H54 (cell line): Measurements from ENCODE around the gene CLDN4.
"Not testable (repeated sequence)": the region's sequence is repeated elsewhere in the genome, so short reads cannot be mapped to it uniquely, and the experiment has no call there.

Source experiments
- DNase-seq: peaks from one replicate; pipeline ENCODE4 v3.0.0; 2011; ENCODE audit warnings: low spot score, mixed read lengths; ENCODE audit not compliant: insufficient read length
- FAIRE-seq: peaks from 3 replicates; lab custom pipeline; 2011; peaks lifted over from hg19 to GRCh38; lab: Jason Lieb, UNC
- POLR2A ChIP-seq: IDR thresholded peaks from 2 replicates; pipeline ENCODE4 v1.6.1; 2011; ENCODE audit warnings: low read depth, mild to moderate bottlenecking, low read length

Gene CLDN4

DNA sequence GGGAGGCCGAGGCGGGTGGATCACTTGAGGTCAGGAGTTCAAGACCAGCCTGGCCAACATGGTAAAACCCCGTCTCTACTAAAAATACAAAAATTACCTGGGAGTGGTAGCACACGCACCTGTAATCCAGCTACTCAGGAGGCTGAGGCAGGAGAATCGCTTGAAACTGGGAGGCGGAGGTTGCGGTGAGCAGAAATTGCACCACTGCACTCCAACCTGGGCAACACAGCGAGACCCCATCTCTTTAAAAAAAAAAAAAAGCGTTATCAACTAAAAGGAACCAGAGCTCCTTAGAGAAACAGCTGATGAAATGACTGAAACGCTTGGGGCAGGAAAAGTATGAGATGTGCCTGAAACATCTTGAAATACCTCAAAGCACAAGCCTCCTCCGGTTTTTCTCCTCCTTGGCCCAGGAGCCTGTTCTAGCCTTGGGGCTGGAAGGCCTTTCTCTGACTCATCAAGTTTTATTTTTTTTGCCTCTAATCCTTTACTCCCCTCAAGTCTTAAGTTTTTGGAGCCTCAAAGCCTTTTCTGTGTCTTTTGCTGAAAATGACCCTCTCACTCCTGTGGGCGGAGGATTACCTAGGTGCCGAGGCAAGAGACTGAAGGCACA is 14.2 kb downstream of the CLDN4 start:
- FAIRE-seq = no peak
- DNase-seq = peak; percentile 49
- no peak for TF ChIP-seq POLR2A

DNA sequence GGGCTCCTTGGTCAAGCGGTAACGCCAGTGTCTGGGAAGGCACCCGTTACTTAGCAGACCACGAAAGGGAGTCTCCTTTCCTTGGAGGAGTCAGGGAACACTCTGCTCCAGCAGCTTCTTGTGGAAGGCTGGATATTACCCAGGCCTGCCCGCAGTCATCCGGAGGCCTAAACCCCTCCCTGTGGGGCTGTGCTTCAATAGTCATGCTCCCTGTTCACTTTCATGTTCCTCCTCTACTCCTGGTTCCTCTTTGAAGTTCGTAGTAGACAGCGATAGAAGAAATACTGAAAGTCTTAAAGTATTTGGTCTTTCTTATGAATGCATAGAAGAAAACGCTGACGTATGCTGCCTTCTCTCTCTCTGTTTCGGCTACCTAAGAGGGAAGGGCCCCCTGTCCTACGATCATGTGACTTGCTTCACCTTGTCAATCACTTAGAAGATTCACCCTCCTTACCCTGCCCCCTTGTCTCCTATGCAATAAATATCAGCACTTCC is 15.0 kb downstream of the CLDN4 start:
- DNase-seq, FAIRE-seq: not testable (repeated sequence)

DNA sequence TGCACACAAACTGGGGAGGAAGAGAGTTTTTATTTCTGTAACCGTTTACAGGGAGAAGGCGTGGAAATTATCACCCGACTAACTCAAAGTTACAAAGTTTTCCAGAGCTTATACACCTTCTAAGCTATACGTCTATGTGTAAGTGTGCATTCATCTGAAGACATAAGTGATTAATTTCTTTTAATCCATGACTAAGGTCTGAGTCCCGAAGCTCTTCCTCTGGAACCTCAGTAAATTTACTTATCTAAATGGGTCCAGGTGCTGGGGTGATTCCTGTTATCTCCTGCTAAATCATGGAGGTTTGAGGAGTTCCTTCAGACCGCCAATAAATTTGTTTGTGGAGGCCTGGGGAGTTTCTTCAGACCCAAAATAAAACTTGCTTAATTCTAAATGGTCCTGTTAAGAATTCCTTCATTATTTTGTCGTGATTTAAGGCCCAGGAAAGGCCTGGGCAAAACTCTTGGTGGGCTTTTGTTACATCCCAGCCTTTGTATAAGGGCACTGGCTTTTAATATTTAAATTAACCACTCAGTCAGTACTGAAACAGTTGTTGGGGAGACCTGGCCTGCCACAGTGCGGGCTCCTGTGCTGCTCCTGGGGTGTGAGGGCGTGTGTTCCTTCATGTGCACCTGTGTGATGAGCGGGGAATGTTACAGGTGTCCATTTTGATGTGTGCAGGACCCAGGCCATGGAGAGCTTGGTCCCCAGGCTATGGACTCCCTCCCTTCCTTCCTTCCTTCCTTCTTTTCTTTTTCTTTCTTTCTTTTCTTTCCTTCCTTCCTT is 17.3 kb downstream of the CLDN4 start:
- FAIRE-seq = no peak
- TF ChIP-seq POLR2A = no peak
- DNase-seq = no peak

DNA sequence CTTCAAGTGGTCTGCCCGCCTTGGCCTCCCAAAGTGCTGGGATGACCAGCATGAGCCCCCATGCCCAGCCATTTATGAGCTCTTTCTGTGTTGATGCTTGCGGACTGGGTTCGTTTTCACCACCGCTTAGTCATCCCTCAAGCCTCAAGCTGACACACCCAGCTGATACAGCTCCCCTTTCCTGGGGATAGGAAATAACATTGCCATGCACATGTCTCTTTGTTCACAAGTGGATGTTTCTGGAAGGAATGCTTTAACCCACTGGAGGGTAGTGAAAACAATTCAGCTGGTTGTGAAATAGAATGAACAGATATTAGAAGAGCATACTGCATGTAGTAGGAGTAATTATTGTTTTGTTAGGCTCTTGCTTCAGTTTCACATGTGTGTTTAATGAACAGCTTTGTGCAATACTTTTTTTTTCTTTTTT is 20.0 kb downstream of the CLDN4 start:
- FAIRE-seq (peak; percentile 65), DNase-seq (peak; percentile 71)
- TF ChIP-seq POLR2A = no peak

DNA sequence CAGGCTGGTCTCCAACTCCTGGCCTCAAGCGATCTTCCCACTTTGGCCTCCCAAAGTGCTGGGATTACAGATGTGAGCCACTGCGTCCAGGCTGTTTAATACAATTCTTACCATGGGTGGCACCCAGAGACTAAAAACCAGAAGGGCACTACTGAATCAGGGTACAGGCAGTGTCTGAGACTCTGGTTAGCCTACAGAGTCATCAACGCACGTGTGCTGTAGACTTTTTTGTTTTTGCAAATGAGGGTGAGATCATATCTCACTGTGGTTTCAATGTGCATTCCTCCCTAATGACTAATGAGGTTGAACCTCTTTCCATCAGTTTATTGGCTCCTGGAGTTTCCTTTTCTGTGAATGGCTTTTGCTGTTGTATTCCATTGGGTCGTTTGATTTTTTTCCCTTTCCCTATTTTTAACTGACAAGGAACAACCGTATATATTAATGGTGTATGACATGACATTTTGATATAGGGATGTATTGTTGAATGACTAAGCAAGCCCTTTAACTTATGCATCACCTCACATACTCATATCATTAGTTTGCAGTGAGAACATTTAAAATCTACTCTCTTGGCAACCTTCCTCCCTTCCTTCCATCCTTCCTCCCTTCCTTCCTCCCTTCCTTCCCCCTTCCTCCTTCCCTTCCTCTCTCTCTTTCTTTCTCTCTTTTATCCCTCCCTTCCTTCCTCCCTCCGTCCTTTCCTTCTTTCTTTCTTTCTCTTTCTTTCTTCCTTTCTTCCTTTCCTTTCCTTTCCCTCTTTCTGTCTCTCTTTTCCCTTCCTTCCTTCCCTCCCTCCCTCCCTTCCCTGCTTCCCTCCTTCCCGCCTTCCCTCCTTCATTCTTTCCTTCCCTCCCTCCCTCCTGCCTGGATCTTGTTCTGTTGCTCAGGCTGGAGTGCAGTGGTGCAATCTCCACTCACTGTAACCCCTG is 20.9 kb downstream of the CLDN4 start:
- DNase-seq = peak; percentile 72
- TF ChIP-seq POLR2A = 0 out of 2 replicates have a peak, but pooled peaks have one; percentile 19
- peak; percentile 83 for FAIRE-seq

DNA sequence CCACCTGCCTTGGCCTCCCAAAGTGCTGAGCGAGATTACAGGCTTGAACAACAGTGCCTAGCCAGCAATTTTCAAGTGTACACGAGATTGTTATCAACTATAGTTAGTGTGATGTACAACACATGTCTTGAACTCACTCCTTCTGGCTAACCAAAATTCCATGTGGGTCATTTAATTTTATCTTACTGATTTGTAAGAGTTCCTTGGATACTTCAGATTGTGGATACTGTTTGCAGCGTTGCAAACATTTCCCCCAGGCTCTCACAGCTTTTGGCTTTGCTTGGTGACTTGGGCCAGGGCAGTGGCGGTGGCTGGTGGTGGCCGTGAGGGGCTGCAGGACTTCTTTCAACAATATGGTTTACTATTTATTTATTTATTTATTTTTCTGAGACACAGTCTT is 21.7 kb downstream of the CLDN4 start:
- no peak for TF ChIP-seq POLR2A
- DNase-seq = no peak
- FAIRE-seq = no peak

DNA sequence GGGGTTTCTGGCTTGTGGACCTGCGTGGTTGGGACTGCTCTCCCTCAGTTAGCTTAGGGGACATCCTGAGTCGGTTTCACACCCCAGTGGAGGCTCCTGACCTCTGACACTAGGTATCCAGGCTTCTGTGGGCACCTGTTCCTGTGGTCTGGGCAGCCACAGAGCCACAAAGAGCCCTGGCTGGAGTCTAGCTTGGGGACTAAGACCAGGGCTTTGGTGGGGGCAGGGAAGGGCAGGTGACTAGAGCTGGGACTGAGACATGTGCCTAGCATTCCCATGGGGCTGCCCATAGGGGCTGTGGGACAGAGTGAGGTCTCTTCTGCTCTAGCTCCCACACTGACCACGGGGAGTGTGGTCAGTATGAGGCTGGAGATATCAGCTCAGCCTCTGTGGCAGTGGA is 26.1 kb downstream of the CLDN4 start:
- no peak for TF ChIP-seq POLR2A
- FAIRE-seq (no peak), DNase-seq (no peak)

DNA sequence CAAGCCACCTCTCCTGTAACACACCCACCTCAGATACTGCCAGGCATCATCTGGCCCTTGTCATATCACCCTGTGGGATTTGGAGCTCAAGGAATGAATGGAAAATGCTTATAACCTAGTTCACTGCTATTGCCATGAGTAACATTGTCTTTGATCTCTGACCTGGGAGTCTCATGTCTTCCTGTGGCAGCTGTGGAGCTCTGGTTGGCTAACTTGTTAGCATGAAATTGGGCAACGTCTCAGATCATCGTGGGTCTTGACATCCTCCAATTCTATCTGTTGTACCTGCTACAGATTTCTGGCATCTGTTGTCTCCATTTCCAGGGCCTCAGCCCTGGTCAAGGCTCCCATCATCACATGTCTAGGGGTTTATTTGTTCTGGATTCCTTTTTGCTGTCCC is 28.0 kb downstream of the CLDN4 start:
- FAIRE-seq (no peak), DNase-seq (no peak)
- no peak for TF ChIP-seq POLR2A

DNA sequence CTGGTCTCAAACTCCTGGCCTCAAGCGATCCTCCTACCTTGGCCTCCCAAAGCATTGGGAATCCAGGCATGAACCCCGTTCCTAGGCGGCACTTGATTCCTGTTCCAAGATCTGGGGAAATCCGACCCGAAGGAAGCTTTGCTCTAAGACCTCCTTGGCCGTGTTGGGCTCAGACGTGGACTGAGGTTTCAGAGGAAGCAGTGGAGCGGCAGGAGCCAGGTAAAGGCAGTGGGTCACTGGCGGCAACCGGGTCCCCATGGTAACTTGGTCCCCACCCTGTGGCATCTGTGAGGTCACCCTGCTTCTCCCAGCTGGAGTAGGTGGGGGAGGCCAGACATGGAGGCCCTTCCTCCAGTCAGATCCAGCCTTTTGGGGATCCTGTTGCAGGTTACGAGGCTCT is 30.1 kb downstream of the CLDN4 start, which contains the start of gene TMEM270:
Gene TMEM270 (plus strand): TSS at position 301 of the 400 bp plus-strand sequence. CDS start 36 bp downstream, at position 337.
- FAIRE-seq (no peak), DNase-seq (no peak)
- TF ChIP-seq POLR2A = no peak

DNA sequence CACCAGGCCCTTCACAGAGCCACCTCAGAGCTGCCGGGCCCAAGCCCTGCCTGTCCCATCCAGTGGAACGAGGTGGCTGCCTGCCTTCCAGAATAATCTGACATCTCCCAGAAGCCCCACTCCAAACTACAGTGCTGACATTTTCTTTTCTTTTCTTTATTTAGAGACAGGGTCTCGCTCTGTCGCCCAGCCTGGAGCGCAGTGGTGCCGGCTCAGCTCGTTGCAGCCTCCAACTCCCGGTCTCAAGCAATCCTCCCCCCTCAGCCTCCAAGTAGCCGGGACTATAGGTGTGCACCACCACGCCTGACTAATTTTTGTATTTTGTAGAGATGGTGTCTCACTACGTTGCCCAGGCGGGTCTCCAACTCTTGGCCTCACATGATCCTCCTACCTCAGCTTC is 30.5 kb downstream of the CLDN4 start:
- FAIRE-seq = no peak

DNA sequence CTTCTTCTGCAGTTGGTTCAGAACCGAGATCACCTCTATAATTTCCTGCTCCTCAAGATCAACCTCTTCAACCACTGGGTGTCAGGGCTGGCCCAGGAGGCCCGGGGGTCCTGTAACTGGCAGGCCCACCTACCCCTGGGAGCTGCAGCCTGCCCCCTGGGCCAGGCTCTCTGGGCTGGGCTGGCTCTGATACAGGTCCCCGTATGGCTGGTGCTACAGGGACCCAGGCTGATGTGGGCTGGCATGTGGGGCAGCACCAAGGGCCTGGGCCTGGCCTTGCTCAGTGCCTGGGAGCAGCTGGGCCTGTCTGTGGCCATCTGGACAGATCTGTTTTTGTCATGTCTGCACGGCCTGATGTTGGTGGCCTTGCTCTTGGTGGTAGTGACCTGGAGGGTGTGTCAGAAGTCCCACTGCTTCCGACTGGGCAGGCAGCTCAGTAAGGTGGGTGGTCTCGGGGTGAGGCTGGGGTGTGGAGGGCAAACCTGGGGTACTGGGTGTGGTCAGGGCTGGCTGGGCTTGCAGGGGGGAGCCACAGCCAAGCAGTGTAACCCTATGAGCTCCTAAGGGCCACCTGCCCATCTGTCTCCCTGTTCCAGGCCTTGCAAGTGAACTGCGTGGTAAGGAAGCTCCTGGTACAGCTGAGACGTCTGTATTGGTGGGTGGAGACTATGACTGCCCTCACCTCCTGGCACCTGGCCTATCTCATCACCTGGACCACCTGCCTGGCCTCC is 34.4 kb downstream of the CLDN4 start:
- DNase-seq (no peak), FAIRE-seq (no peak)
- TF ChIP-seq POLR2A = no peak

More for the DNA sequence above, 30.5 kb downstream of the CLDN4 start:
- DNase-seq = no peak
- TF ChIP-seq POLR2A = no peak

DNA sequence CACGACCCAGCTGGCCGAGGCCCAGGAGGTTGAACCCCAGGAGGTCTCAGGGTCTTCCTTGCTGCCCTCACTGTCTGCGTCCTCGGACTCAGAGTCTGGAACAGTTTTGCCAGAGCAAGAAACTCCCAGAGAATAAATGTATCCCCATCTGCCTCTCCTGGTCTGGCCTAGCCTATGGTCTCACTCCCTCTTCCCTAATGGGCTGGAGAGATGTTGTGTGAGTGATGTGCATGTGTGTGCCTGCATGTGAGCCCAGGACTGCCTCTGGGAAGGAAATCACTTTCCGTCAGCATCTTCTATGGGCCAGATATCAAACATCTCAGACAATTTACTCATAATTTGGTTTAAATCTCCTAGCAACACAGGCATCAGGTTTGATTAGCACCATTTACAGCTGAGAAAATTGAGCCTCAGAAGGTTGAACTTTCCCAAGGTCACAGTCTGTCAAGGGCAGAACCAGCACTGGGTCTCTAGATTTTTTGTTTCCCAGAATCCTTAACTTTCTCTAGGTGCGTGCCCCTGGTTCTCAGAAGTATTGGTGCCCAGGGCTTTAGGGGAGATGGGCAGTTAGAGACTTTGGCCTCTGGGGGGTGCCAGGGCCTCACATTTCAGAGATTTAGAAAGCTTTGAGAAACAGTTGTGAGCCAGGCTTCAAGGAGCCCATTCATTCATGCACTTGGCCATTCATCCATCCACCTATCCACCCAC is 35.1 kb downstream of the CLDN4 start:
- no peak for TF ChIP-seq POLR2A
- no peak for DNase-seq
- FAIRE-seq = no peak

DNA sequence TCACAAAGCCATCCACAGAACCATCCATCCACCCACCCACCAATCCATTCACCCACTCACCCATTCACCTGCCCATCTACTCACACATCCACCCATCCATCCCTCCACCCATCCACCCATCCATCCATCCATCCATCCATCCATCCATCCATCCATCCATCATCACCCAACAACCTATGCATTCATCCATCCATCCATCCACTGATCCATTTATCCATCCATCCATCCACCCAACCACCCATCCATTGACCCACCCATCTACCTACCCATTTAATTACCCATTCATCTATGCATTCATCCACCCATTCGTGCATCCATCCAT is 35.6 kb downstream of the CLDN4 start:
- no peak for FAIRE-seq
- DNase-seq = no peak
- TF ChIP-seq POLR2A = no peak
